ENCODE data around the gene PRKCE.

Gene PRKCE

GRCh38 chr2:45944074-45944473 is 292.6 kb downstream of the PRKCE start:
- H3K4me3 ChIP-seq (ENCODE audit: low read depth, low read length), result no peak overlapping the region
- TF ChIP-seq CTCF (IDR thresholded peaks at IDR 0.05; ENCODE audit: low read depth, low read length, missing control alignments), result no peak
- DNase-seq (ENCODE audit: low read depth), result no peak

- H3K4me3 ChIP-seq (ENCODE audit: low read depth, low read length), result no peak overlapping the region
- no peak for TF ChIP-seq CTCF (IDR thresholded peaks at IDR 0.05; ENCODE audit: low read depth, low read length, missing control alignments)
- DNase-seq (ENCODE audit: low read depth), result no peak
These were observed 293.8 kb downstream of the PRKCE start for GRCh38 chr2:45945302-45945717.

- no peak for DNase-seq (ENCODE audit: low read depth)
- no peak overlapping the region for H3K4me3 ChIP-seq (ENCODE audit: low read depth, low read length)
- no peak for TF ChIP-seq CTCF (IDR thresholded peaks at IDR 0.05; ENCODE audit: low read depth, low read length, missing control alignments)
These were observed 294.5 kb downstream of the PRKCE start for GRCh38 chr2:45946023-45946422.

- TF ChIP-seq CTCF (IDR thresholded peaks at IDR 0.05; ENCODE audit: low read depth, low read length, missing control alignments), result no peak
- DNase-seq (ENCODE audit: low read depth), result no peak
- H3K4me3 ChIP-seq (ENCODE audit: low read depth, low read length), result no peak overlapping the region
These were observed 299.1 kb downstream of the PRKCE start for GRCh38 chr2:45950606-45951005.

- DNase-seq (ENCODE audit: low read depth), result no peak
- no peak overlapping the region for H3K4me3 ChIP-seq (ENCODE audit: low read depth, low read length)
- no peak for TF ChIP-seq CTCF (IDR thresholded peaks at IDR 0.05; ENCODE audit: low read depth, low read length, missing control alignments)
These were observed 299.7 kb downstream of the PRKCE start for GRCh38 chr2:45951025-45951727.

- no peak for DNase-seq (ENCODE audit: low read depth)
- H3K4me3 ChIP-seq (ENCODE audit: low read depth, low read length), result no peak overlapping the region
- TF ChIP-seq CTCF (IDR thresholded peaks at IDR 0.05; ENCODE audit: low read depth, low read length, missing control alignments), result no peak
These were observed 301.1 kb downstream of the PRKCE start for GRCh38 chr2:45952591-45952990.

- no peak for TF ChIP-seq CTCF (IDR thresholded peaks at IDR 0.05; ENCODE audit: low read depth, low read length, missing control alignments)
- H3K4me3 ChIP-seq (ENCODE audit: low read depth, low read length), result no peak overlapping the region
- no peak for DNase-seq (ENCODE audit: low read depth)
These were observed 302.0 kb downstream of the PRKCE start for GRCh38 chr2:45953376-45954027.
